ENCODE measurements around the gene ZNF248. TPM values are rescaled to one million over a fixed set of nuclear protein-coding genes. Genes with fewer than 3 reads are reported as not detected.

The ZNF248 gene
- total and polyA plus RNA-seq, 2 donors (not counting 1 experiment from before 2014, with no cell fraction given), result 8.6 to 19.5 TPM

- 40% methylated on average over 1 of the region's 1 CpG for WGBS (ENCODE audit: insufficient coverage)
- no peak overlapping the region for H3K4me3 Mint-ChIP-seq
- intact Hi-C loops (cut with micrococcal nuclease), result no loop called here
- Histone ChIP-seq H3K4me3 (ENCODE audit: control extremely low read depth in 1 of 5, extremely low read depth in 1 of 5, insufficient read depth in 1 of 5, low read depth in 2 of 5, low read length in 4 of 5) (no peak overlapping the region), H3K4me1 (ENCODE audit: control insufficient read depth in 2 of 2, insufficient read depth in 2 of 2, low read length in 2 of 2) (no peaks in the 10 kb centered on the region), H4K20me1 (ENCODE audit: control insufficient read depth, insufficient read depth, low read length, poor library complexity, severe bottlenecking) (no peaks in the 10 kb centered on the region), H2AFZ (ENCODE audit: insufficient read depth, low read depth, low read length, poor library complexity, severe bottlenecking) (no peak overlapping the region), H3K36me3 (replicated peaks in 1 of 2; ENCODE audit: control extremely low read depth in 1 of 2, control insufficient read depth in 1 of 2, extremely low read depth in 1 of 2, insufficient read depth in 2 of 2, low read length in 1 of 2) (no peaks in the 10 kb centered on the region), H3K27me3 (replicated peaks in 1 of 4; ENCODE audit: control extremely low read depth in 1 of 4, control insufficient read depth in 3 of 4, insufficient read depth in 4 of 4, low read length in 3 of 4) (no peaks in the 10 kb centered on the region), H3K9me3 (ENCODE audit: control extremely low read depth in 1 of 3, control insufficient read depth in 2 of 3, insufficient read depth in 1 of 3, low read length in 2 of 3) (peaks cover 4 to 23% (median 13%) of the 10 kb centered on the region in 3 donors), H3K9ac (ENCODE audit: low read length) (no peak overlapping the region), H3K27ac (ENCODE audit: low read length in 2 of 2) (no peak overlapping the region), H3K4me2 (replicated peaks; ENCODE audit: low read depth, low read length, poor library complexity, severe bottlenecking) (no peak overlapping the region), H3K79me2 (ENCODE audit: control insufficient read depth, insufficient read depth, low read length) (no peaks in the 10 kb centered on the region)
- TF ChIP-seq EZH2 (IDR thresholded peaks at IDR 0.05; ENCODE audit: borderline replicate concordance, insufficient read depth, low read depth, low read length, poor library complexity, severe bottlenecking), result no peak
- TF ChIP-seq, protein P1, sequence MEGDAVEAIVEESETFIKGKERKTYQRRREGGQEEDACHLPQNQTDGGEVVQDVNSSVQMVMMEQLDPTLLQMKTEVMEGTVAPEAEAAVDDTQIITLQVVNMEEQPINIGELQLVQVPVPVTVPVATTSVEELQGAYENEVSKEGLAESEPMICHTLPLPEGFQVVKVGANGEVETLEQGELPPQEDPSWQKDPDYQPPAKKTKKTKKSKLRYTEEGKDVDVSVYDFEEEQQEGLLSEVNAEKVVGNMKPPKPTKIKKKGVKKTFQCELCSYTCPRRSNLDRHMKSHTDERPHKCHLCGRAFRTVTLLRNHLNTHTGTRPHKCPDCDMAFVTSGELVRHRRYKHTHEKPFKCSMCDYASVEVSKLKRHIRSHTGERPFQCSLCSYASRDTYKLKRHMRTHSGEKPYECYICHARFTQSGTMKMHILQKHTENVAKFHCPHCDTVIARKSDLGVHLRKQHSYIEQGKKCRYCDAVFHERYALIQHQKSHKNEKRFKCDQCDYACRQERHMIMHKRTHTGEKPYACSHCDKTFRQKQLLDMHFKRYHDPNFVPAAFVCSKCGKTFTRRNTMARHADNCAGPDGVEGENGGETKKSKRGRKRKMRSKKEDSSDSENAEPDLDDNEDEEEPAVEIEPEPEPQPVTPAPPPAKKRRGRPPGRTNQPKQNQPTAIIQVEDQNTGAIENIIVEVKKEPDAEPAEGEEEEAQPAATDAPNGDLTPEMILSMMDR (IDR thresholded peaks at IDR 0.05), result no peak
- ATAC-seq (ENCODE audit: low read depth) (no peak), DNase-seq (no peak)
- ChIA-PET POLR2A (no interaction called here), CTCF (no interaction called here)
- H3K4me1 Mint-ChIP-seq, result no peaks in the 10 kb centered on the region
- H3K27ac Mint-ChIP-seq, result no peak overlapping the region
- peaks cover 15% of the 10 kb centered on the region for H3K9me3 Mint-ChIP-seq (ENCODE audit: insufficient read depth)
- no peaks in the 10 kb centered on the region for H3K27me3 Mint-ChIP-seq
These were observed 96.6 kb downstream of the ZNF248 start for GRCh38 chr10:37760817-37761216.

- Mint-ChIP-seq H3K27me3 (no peaks in the 10 kb centered on the region), H3K4me3 (no peak overlapping the region), H3K27ac (no peak overlapping the region), H3K9me3 (ENCODE audit: insufficient read depth) (peaks cover 11% of the 10 kb centered on the region), H3K4me1 (no peaks in the 10 kb centered on the region)
- no peak for TF ChIP-seq EZH2 (IDR thresholded peaks at IDR 0.05; ENCODE audit: borderline replicate concordance, insufficient read depth, low read depth, low read length, poor library complexity, severe bottlenecking)
- TF ChIP-seq, protein P1 (IDR thresholded peaks at IDR 0.05), result no peak
- ChIA-PET POLR2A (no interaction called here), CTCF (no interaction called here)
- intact Hi-C loops (cut with micrococcal nuclease), result no loop called here
- DNase-seq, result no peak
- H3K9ac ChIP-seq (ENCODE audit: low read length), result no peak overlapping the region
- no peaks in the 10 kb centered on the region for H3K4me1 ChIP-seq (ENCODE audit: control insufficient read depth in 2 of 2, insufficient read depth in 2 of 2, low read length in 2 of 2)
- H4K20me1 ChIP-seq (ENCODE audit: control insufficient read depth, insufficient read depth, low read length, poor library complexity, severe bottlenecking), result no peaks in the 10 kb centered on the region
- peaks cover under 1 to 4% (median 4%) of the 10 kb centered on the region in 3 donors for H3K9me3 ChIP-seq (ENCODE audit: control extremely low read depth in 1 of 3, control insufficient read depth in 2 of 3, insufficient read depth in 1 of 3, low read length in 2 of 3)
- H3K4me3 ChIP-seq (ENCODE audit: control extremely low read depth in 1 of 5, extremely low read depth in 1 of 5, insufficient read depth in 1 of 5, low read depth in 2 of 5, low read length in 4 of 5), result no peak overlapping the region
- no peak for ATAC-seq (ENCODE audit: low read depth)
- no peak overlapping the region for H2AFZ ChIP-seq (ENCODE audit: insufficient read depth, low read depth, low read length, poor library complexity, severe bottlenecking)
- H3K27me3 ChIP-seq (replicated peaks in 1 of 4; ENCODE audit: control extremely low read depth in 1 of 4, control insufficient read depth in 3 of 4, insufficient read depth in 4 of 4, low read length in 3 of 4), result no peaks in the 10 kb centered on the region
- H3K79me2 ChIP-seq (ENCODE audit: control insufficient read depth, insufficient read depth, low read length), result no peaks in the 10 kb centered on the region
- H3K27ac ChIP-seq (ENCODE audit: low read length in 2 of 2), result no peak overlapping the region
- no peaks in the 10 kb centered on the region for H3K36me3 ChIP-seq (replicated peaks in 1 of 2; ENCODE audit: control extremely low read depth in 1 of 2, control insufficient read depth in 1 of 2, extremely low read depth in 1 of 2, insufficient read depth in 2 of 2, low read length in 1 of 2)
- H3K4me2 ChIP-seq (replicated peaks; ENCODE audit: low read depth, low read length, poor library complexity, severe bottlenecking), result no peak overlapping the region
These were observed 99.3 kb downstream of the ZNF248 start for GRCh38 chr10:37758074-37758473.

All from B cell (primary cell).